Testis (tissue), 2 donors: ENCODE results near the gene CLASP2.

Experiments used
- CTCF ChIP-seq, 3 experiments: fragments of 450-650 bp in 2 of 3; fragments of 200-600 bp in 1 of 3; sonication (generic) in 1 of 3; IDR thresholded peaks; one replicate each; pipeline ENCODE4 v1.5.1; 2016 to 2019; ENCODE audit warnings: antibody characterized with exemption in 3 of 3, mild to moderate bottlenecking in 2 of 3, moderate library complexity in 1 of 3
- POLR2A ChIP-seq: fragments of 450-650 bp; IDR thresholded peaks from one replicate; pipeline ENCODE4 v1.6.1; 2017; ENCODE audit warnings: antibody characterized with exemption, mild to moderate bottlenecking, moderate library complexity

DNA sequence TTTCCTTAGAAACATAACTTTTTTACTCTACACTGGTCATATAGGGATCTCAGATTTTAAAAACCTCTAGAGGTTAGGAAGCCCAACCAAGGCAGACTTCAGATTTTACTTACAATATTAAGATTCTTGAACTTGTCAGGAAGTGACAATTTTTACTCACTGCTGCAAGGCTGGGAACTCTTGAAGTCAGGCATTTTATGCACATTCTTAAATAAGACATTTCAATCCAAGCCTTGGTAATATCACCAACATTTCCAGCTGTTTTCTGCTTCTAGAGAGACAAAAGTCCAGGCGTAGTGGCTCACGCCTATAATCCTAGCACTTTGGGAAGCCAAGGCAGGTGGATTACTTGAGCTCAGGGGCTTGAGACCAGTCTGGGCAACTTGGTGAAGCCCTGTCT is 244.2 kb downstream of the CLASP2 start:
- TF ChIP-seq CTCF (IDR thresholded peaks at IDR 0.05), result no peak
- no peak for TF ChIP-seq POLR2A
